Measurements from ENCODE around the gene SRCAP. TPM values are rescaled to one million over a fixed set of nuclear protein-coding genes. Genes with fewer than 3 reads are reported as not detected.

SRCAP gene
- total and polyA plus RNA-seq, 2 experiments from 2014 or later = 15.3 to 33.6 TPM

DNA sequence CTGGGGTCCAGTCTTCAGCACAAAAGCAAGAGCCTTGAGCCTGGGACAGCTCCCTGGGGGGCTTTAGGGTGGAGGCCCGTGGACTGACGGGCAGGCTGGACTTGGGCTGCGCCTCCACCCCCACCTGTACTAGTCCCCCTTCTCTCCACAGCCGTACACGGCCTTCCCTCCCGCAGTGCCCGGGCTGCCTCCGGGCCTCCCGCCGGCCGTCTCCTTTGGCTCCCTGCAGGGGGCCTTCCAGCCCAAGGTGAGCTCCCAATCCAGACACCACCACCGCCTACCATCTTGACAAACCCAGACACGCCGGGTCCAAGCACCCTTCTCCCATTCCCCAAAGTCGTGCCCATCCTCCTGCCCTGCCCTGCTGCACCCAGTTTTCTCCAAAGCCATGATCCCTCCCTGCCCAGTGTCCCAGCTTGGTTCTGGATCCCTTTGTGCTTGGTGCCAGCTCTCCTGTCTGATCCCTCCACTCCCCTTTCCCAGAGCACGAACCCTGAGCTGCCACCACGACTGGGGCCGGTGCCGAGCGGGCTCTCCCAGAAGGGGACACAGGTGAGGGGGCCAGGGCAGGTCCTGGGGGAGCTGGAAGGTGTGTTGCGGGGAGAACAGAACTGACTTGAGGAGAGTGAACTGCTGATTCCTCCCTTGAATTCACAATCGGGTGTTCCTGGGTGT, 33.7 kb upstream of the SRCAP start:
- no peak for TF ChIP-seq EZH2 (IDR thresholded peaks at IDR 0.05; ENCODE audit: borderline replicate concordance)
- TF ChIP-seq CTCF (IDR thresholded peaks at IDR 0.05; ENCODE audit: poor library complexity) = no peak
- no peak for TF ChIP-seq EZH2phosphoT487 (IDR thresholded peaks at IDR 0.05; ENCODE audit: low read depth, severe bottlenecking, unreplicated experiment)
- H3K4me3 ChIP-seq = no peak overlapping the region
- peaks cover 46% of the 10 kb centered on the region for H3K79me2 ChIP-seq
- no peak for DNase-seq (ENCODE audit: low spot score)
- peaks cover 15% of the 10 kb centered on the region for H3K4me1 ChIP-seq (ENCODE audit: insufficient read depth)
- no peaks in the 10 kb centered on the region for H3K27me3 ChIP-seq
- H3K27ac ChIP-seq = no peak overlapping the region
- no peaks in the 10 kb centered on the region for H3K36me3 ChIP-seq (replicated peaks; ENCODE audit: insufficient read depth, low read depth)
- no peak overlapping the region for H2AFZ ChIP-seq
- peaks cover 57% of the 10 kb centered on the region for H4K20me1 ChIP-seq (ENCODE audit: insufficient read depth, poor library complexity, severe bottlenecking)
- H3K4me2 ChIP-seq = no peak overlapping the region
- WGBS (ENCODE audit: low lambda C conversion rate, missing lambda C conversion rate) = 95% methylated on average over 18 of the region's 22 CpGs
- H3K9me2 ChIP-seq (replicated peaks; ENCODE audit: insufficient read depth) = no peaks in the 10 kb centered on the region
- H3K9me3 ChIP-seq (ENCODE audit: low read depth) = no peaks in the 10 kb centered on the region

DNA sequence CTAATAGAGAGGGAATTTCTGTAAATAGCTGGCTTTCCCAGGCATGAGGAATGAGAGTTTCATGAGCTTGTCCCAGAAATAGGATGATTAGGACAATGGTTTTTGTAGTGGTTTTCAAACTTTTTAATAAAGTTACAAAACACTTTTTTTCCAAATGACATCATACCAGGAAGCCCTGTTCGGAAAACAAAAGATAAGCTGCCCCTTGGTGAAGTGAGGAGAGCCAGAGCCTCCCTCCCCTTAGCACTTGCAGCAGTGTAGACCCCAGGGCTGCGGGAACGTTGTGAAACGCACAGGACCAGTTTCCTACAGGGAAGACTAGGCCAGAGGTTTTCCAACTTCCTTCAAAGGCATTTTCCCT, 33.2 kb upstream of the SRCAP start:
- no peak for DNase-seq (ENCODE audit: low spot score)
- Histone ChIP-seq H3K4me2 (no peak overlapping the region), H3K4me3 (no peak overlapping the region), H3K9me3 (ENCODE audit: low read depth) (no peaks in the 10 kb centered on the region), H3K79me2 (peaks cover 40% of the 10 kb centered on the region), H3K27ac (no peak overlapping the region), H3K27me3 (no peaks in the 10 kb centered on the region), H4K20me1 (ENCODE audit: insufficient read depth, poor library complexity, severe bottlenecking) (peaks cover 52% of the 10 kb centered on the region), H3K36me3 (replicated peaks; ENCODE audit: insufficient read depth, low read depth) (no peaks in the 10 kb centered on the region), H2AFZ (no peak overlapping the region), H3K4me1 (ENCODE audit: insufficient read depth) (peaks cover 10% of the 10 kb centered on the region), H3K9me2 (replicated peaks; ENCODE audit: insufficient read depth) (no peaks in the 10 kb centered on the region)
- TF ChIP-seq CTCF (IDR thresholded peaks at IDR 0.05; ENCODE audit: poor library complexity) (no peak), EZH2phosphoT487 (IDR thresholded peaks at IDR 0.05; ENCODE audit: low read depth, severe bottlenecking, unreplicated experiment) (no peak), EZH2 (IDR thresholded peaks at IDR 0.05; ENCODE audit: borderline replicate concordance) (no peak)
- WGBS (ENCODE audit: low lambda C conversion rate, missing lambda C conversion rate) = 89% methylated on average over 4 of the region's 4 CpGs

GRCh38 chr16:30666681-30667080, 32.3 kb upstream of the SRCAP start:
- no peaks in the 10 kb centered on the region for H3K9me3 ChIP-seq (ENCODE audit: low read depth)
- H3K9me2 ChIP-seq (replicated peaks; ENCODE audit: insufficient read depth) = no peaks in the 10 kb centered on the region
- H3K27me3 ChIP-seq = no peaks in the 10 kb centered on the region
- no peak overlapping the region for H3K27ac ChIP-seq
- 93% methylated on average over 7 of the region's 7 CpGs for WGBS (ENCODE audit: low lambda C conversion rate, missing lambda C conversion rate)
- no peak overlapping the region for H2AFZ ChIP-seq
- TF ChIP-seq EZH2phosphoT487 (IDR thresholded peaks at IDR 0.05; ENCODE audit: low read depth, severe bottlenecking, unreplicated experiment) (no peak), EZH2 (IDR thresholded peaks at IDR 0.05; ENCODE audit: borderline replicate concordance) (no peak), CTCF (IDR thresholded peaks at IDR 0.05; ENCODE audit: poor library complexity) (no peak)
- H4K20me1 ChIP-seq (ENCODE audit: insufficient read depth, poor library complexity, severe bottlenecking) = peaks cover 43% of the 10 kb centered on the region
- no peak for DNase-seq (ENCODE audit: low spot score)
- peaks cover 32% of the 10 kb centered on the region for H3K79me2 ChIP-seq
- H3K4me3 ChIP-seq = no peak overlapping the region
- no peaks in the 10 kb centered on the region for H3K36me3 ChIP-seq (replicated peaks; ENCODE audit: insufficient read depth, low read depth)
- H3K4me2 ChIP-seq = no peak overlapping the region
- H3K4me1 ChIP-seq (ENCODE audit: insufficient read depth) = peaks cover under 1% of the 10 kb centered on the region

Data from hepatocyte (in vitro differentiated cells).